Gastrocnemius medialis (tissue), 4 donors: ENCODE measurements around the gene KIFC3. TPM values are rescaled to one million over a fixed set of nuclear protein-coding genes. Genes with fewer than 3 reads are reported as not detected.
"Not testable (repeated sequence)": the region's sequence is repeated elsewhere in the genome, so short reads cannot be mapped to it uniquely, and the experiment has no call there.

ENCODE experiments used
- ATAC-seq, 2 donors: fragments of 150-250 bp; one replicate each; pipeline ENCODE4 v1.9.1; 2016
- DNase-seq, 2 donors: peaks; one replicate each; pipeline ENCODE4 v3.0.0-alpha.2; 2019
- H3K27ac ChIP-seq, 4 donors: fragments of 200-600 bp; sonication (generic); 1 replicate in 1 of 4; 2 replicates in 3 of 4; pipeline ENCODE4 v1.5.1; 2016 to 2018; ENCODE audit warnings: mild to moderate bottlenecking in 2 of 4, moderate library complexity in 1 of 4
- H3K27me3 ChIP-seq, 3 donors: fragments of 200-600 bp; sonication (generic) in 2 of 3; 1 replicate in 1 of 3; 2 replicates in 2 of 3; pipeline versions ENCODE4 v1.5.1 to v1.6.0; 2016 to 2019; ENCODE audit warnings: mild to moderate bottlenecking in 1 of 3, moderate library complexity in 1 of 3
- H3K36me3 ChIP-seq, 2 donors: fragments of 200-600 bp; sonication (generic) in 1 of 2; one replicate each; pipeline ENCODE4 v1.5.1; 2017 to 2018
- H3K4me1 ChIP-seq, 2 donors: fragments of 200-600 bp; sonication (generic) in 1 of 2; one replicate each; pipeline ENCODE4 v1.5.1; 2016 to 2017; ENCODE audit warnings: mild to moderate bottlenecking in 2 of 2
- H3K4me3 ChIP-seq, 4 donors: fragments of 200-600 bp; sonication (generic) in 3 of 4; 1 replicate in 1 of 4; 2 replicates in 3 of 4; pipeline ENCODE4 v1.5.1; 2016 to 2019; ENCODE audit warnings: mild to moderate bottlenecking in 2 of 4
- H3K9me3 ChIP-seq, 3 donors: fragments of 200-600 bp; sonication (generic) in 2 of 3; 1 replicate in 1 of 3; 2 replicates in 2 of 3; pipeline ENCODE4 v1.5.1; 2016 to 2019
- POLR2A ChIP-seq, 2 donors: fragments of 450-650 bp; IDR thresholded peaks; one replicate each; pipeline ENCODE4 v1.6.1; 2017; ENCODE audit warnings: antibody characterized with exemption in 2 of 2, mild to moderate bottlenecking in 2 of 2, moderate library complexity in 2 of 2
- in situ Hi-C, 4 donors: fragments of 200-750 bp; cut with MboI; loops; one replicate each; pipeline versions ENCODE4 v1.15.0 to v1.8.0; 2017; ENCODE audit warnings: low sequenced_read_pairs in 4 of 4
- intact Hi-C: fragments of 100-400 bp; cut with DNase I; formaldehyde crosslinking; loops from one replicate; pipeline ENCODE4 v1.15.1; 2023; ENCODE audit warnings: low total_unique reads
- total RNA-seq, 4 donors: library from RNA; depleted of rRNA; stranded (reverse); fragments of >200 nt; gene quantifications; one replicate each; pipeline versions ENCODE4 v1.1.0 to v1.2.3, GENCODE V29; 2016
- TF ChIP-seq, protein P1 (sequence below), 5 experiments: fragments of 450-650 bp in 3 of 5; fragments of 200-600 bp in 2 of 5; sonication (generic) in 2 of 5; IDR thresholded peaks in 4 of 5; conservative IDR thresholded peaks in 1 of 5; 1 replicate in 4 of 5; 2 replicates in 1 of 5; pipeline ENCODE4 v1.5.1; 2016 to 2019; ENCODE audit warnings: antibody characterized with exemption in 5 of 5, mild to moderate bottlenecking in 3 of 5, moderate library complexity in 3 of 5

KIFC3 gene
- total RNA-seq, 4 donors from 2014 or later = 2.1 to 12.0 (median 3.2) TPM

- no peak for DNase-seq
- H3K4me1 ChIP-seq = no peaks in the 10 kb centered on the region
- H3K36me3 ChIP-seq = peaks cover 0 to 3% of the 10 kb centered on the region in 2 donors
- in situ Hi-C loops = loop anchor here in 2 of 4 donors (25.0 kb wide), 2 partner anchors 265 to 310 kb away; partner anchors contain the start of genes CIAPIN1 (in 1 of the 2), COQ9 (in 1 of the 2), USB1 (in 1 of the 2) and ZNF319 (in 1 of the 2)
- TF ChIP-seq, protein P1, sequence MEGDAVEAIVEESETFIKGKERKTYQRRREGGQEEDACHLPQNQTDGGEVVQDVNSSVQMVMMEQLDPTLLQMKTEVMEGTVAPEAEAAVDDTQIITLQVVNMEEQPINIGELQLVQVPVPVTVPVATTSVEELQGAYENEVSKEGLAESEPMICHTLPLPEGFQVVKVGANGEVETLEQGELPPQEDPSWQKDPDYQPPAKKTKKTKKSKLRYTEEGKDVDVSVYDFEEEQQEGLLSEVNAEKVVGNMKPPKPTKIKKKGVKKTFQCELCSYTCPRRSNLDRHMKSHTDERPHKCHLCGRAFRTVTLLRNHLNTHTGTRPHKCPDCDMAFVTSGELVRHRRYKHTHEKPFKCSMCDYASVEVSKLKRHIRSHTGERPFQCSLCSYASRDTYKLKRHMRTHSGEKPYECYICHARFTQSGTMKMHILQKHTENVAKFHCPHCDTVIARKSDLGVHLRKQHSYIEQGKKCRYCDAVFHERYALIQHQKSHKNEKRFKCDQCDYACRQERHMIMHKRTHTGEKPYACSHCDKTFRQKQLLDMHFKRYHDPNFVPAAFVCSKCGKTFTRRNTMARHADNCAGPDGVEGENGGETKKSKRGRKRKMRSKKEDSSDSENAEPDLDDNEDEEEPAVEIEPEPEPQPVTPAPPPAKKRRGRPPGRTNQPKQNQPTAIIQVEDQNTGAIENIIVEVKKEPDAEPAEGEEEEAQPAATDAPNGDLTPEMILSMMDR (IDR thresholded peaks at IDR 0.05 in 4 of 5, conservative IDR thresholded peaks at IDR 0.05 in 1 of 5) = no peak
- ATAC-seq = no peak
- intact Hi-C loops = no loop called here
- no peaks in the 10 kb centered on the region for H3K9me3 ChIP-seq
- H3K27ac ChIP-seq = no peak overlapping the region
- H3K27me3 ChIP-seq = no peaks in the 10 kb centered on the region
- no peak overlapping the region for H3K4me3 ChIP-seq
Measured at GRCh38 chr16:57747091-57747490, 55.2 kb downstream of the KIFC3 start.

DNA sequence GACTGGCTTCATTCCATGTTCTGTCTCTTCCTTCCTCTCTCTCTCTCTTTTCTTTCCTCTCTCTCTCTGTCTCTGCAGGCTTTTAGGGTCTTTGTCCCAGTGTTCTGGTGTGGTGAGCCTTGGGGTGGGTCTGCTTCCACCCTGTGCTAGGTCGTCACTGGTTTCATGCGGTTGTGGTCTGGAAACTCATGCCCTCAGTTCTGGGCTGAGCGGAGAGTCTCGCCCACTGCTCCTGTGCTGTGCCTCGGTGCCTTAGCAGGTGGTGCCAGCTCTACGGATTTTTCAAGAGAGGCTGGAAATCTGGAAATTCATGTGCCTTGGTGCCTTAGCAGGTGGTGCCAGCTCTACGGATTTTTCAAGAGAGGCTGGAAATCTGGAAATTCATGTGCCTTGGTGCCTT is 56.0 kb downstream of the KIFC3 start:
- DNase-seq = not testable (repeated sequence)
- in situ Hi-C loops = loop anchor here in 2 of 4 donors (25.0 kb wide), 2 partner anchors 266 to 309 kb away; partner anchors contain the start of genes CIAPIN1 (in 1 of the 2), COQ9 (in 1 of the 2), USB1 (in 1 of the 2) and ZNF319 (in 1 of the 2)

GRCh38 chr16:57745768-57746167 is 56.5 kb downstream of the KIFC3 start:
- no peak for ATAC-seq
- H3K27me3 ChIP-seq = no peaks in the 10 kb centered on the region
- H3K4me1 ChIP-seq = no peaks in the 10 kb centered on the region
- no peak overlapping the region for H3K4me3 ChIP-seq
- no peak overlapping the region for H3K27ac ChIP-seq
- intact Hi-C loops = no loop called here
- in situ Hi-C loops = loop anchor here in 2 of 4 donors (25.0 kb wide), 2 partner anchors 267 to 308 kb away; partner anchors contain the start of genes CIAPIN1 (in 1 of the 2), COQ9 (in 1 of the 2), USB1 (in 1 of the 2) and ZNF319 (in 1 of the 2)
- TF ChIP-seq, protein P1 (IDR thresholded peaks at IDR 0.05 in 4 of 5, conservative IDR thresholded peaks at IDR 0.05 in 1 of 5) = no peak
- no peak for TF ChIP-seq POLR2A (IDR thresholded peaks at IDR 0.05)
- no peaks in the 10 kb centered on the region for H3K36me3 ChIP-seq
- DNase-seq = no peak
- no peaks in the 10 kb centered on the region for H3K9me3 ChIP-seq

More for the DNA sequence above, 56.0 kb downstream of the KIFC3 start:
- H3K36me3 ChIP-seq, H3K27ac ChIP-seq, H3K27me3 ChIP-seq, H3K4me3 ChIP-seq, intact Hi-C loops, H3K4me1 ChIP-seq, ATAC-seq, H3K9me3 ChIP-seq: not testable (repeated sequence)

GRCh38 chr16:57744642-57744903 is 57.7 kb downstream of the KIFC3 start:
- H3K27me3 ChIP-seq = no peaks in the 10 kb centered on the region
- intact Hi-C loops = no loop called here
- no peaks in the 10 kb centered on the region for H3K36me3 ChIP-seq

GRCh38 chr16:57743886-57744641 is 58.2 kb downstream of the KIFC3 start:
- TF ChIP-seq, protein P1 (IDR thresholded peaks at IDR 0.05 in 4 of 5, conservative IDR thresholded peaks at IDR 0.05 in 1 of 5) = no peak
- no peak for TF ChIP-seq POLR2A (IDR thresholded peaks at IDR 0.05)
- Histone ChIP-seq H3K36me3 (no peaks in the 10 kb centered on the region), H3K4me1 (no peaks in the 10 kb centered on the region), H3K4me3 (no peak overlapping the region), H3K27me3 (no peaks in the 10 kb centered on the region), H3K9me3 (no peaks in the 10 kb centered on the region), H3K27ac (no peak overlapping the region)
- intact Hi-C loops = no loop called here
- ATAC-seq (no peak), DNase-seq (no peak)
- in situ Hi-C loops = loop anchor here in 2 of 4 donors (25.0 kb wide), 2 partner anchors 268 to 307 kb away; partner anchors contain the start of genes CIAPIN1 (in 1 of the 2), COQ9 (in 1 of the 2), USB1 (in 1 of the 2) and ZNF319 (in 1 of the 2)

More at GRCh38 chr16:57744642-57744903, 57.7 kb downstream of the KIFC3 start:
- in situ Hi-C loops = loop anchor here in 2 of 4 donors (25.0 kb wide), 2 partner anchors 268 to 307 kb away; partner anchors contain the start of genes CIAPIN1 (in 1 of the 2), COQ9 (in 1 of the 2), USB1 (in 1 of the 2) and ZNF319 (in 1 of the 2)
- no peak for ATAC-seq
- no peak for DNase-seq
- H3K4me3 ChIP-seq = no peak overlapping the region
- H3K9me3 ChIP-seq = no peaks in the 10 kb centered on the region
- TF ChIP-seq, protein P1 (IDR thresholded peaks at IDR 0.05 in 4 of 5, conservative IDR thresholded peaks at IDR 0.05 in 1 of 5) = no peak
- no peak for TF ChIP-seq POLR2A (IDR thresholded peaks at IDR 0.05)
- no peak overlapping the region for H3K27ac ChIP-seq
- no peaks in the 10 kb centered on the region for H3K4me1 ChIP-seq
